H1 (cell line): ENCODE results near the gene HGFAC. TPM values are rescaled to one million over a fixed set of nuclear protein-coding genes. Genes with fewer than 3 reads are reported as not detected.

Experiments
- CTCF ChIA-PET: fragments of 300-600 bp; sonication (Branson Sonifier 250); formaldehyde crosslinking; loops from one replicate; lab custom pipeline; 2021; ENCODE audit not compliant: partially characterized antibody; lab: Charles Lee
- POLR2A ChIA-PET: fragments of 300-600 bp; sonication (Branson Sonifier 250); formaldehyde crosslinking; loops from one replicate; lab custom pipeline; 2021; ENCODE audit warnings: inconsistent platforms; ENCODE audit not compliant: partially characterized antibody; lab: Charles Lee
- DNase-seq, 2 experiments: peaks; one replicate each; pipeline versions ENCODE4 v3.0.0 to v3.0.0-alpha.2; 2010 to 2022; ENCODE audit warnings: low spot score in 2 of 2, low read depth in 1 of 2, mixed read lengths in 1 of 2
- FAIRE-seq: peaks from 2 replicates; lab custom pipeline; 2011; peaks lifted over from hg19 to GRCh38; lab: Jason Lieb, UNC
- H2AFZ ChIP-seq: 2 replicates; pipeline ENCODE4 v1.8.1; 2012; ENCODE audit warnings: low read length, inconsistent platforms
- H2AK5ac ChIP-seq: 2 replicates; pipeline ENCODE4 v1.6.1; 2013; ENCODE audit warnings: low read depth, low read length
- H2BK120ac ChIP-seq: replicated peaks from 2 replicates; pipeline ENCODE3; 2013; ENCODE audit warnings: low read depth, low read length, inconsistent platforms
- H2BK12ac ChIP-seq: 2 replicates; pipeline ENCODE4 v1.6.1; 2013; ENCODE audit warnings: low read depth, low read length
- H2BK15ac ChIP-seq: 2 replicates; pipeline ENCODE4 v1.6.1; 2013; ENCODE audit warnings: low read length
- H2BK20ac ChIP-seq: 2 replicates; pipeline ENCODE4 v1.6.1; 2013; ENCODE audit warnings: low read length
- H2BK5ac ChIP-seq: 2 replicates; pipeline ENCODE4 v1.6.1; 2013; ENCODE audit warnings: low read depth, low read length
- H3K14ac ChIP-seq: 2 replicates; pipeline ENCODE4 v1.6.1; 2013; ENCODE audit warnings: inconsistent platforms; ENCODE audit not compliant: insufficient read length
- H3K18ac ChIP-seq: 2 replicates; pipeline ENCODE4 v1.6.1; 2013; ENCODE audit warnings: low read length; ENCODE audit errors: extremely low read depth
- H3K23ac ChIP-seq: 2 replicates; pipeline ENCODE4 v1.6.1; 2013; ENCODE audit warnings: inconsistent platforms; ENCODE audit not compliant: insufficient read length
- H3K23me2 ChIP-seq: 2 replicates; pipeline ENCODE4 v1.6.1; 2013; ENCODE audit warnings: low read depth, low read length
- H3K27ac ChIP-seq: 2 replicates; pipeline ENCODE4 v1.6.1; 2011; ENCODE audit warnings: low read depth, low read length, inconsistent platforms
- H3K27me3 ChIP-seq, 4 experiments: replicated peaks in 1 of 4; 1 replicate in 1 of 4; 2 replicates in 3 of 4; pipeline versions ENCODE4 v1.6.1 to v1.8.1; 2011 to 2013; ENCODE audit warnings: low read length in 3 of 4, mild to moderate bottlenecking in 3 of 4, inconsistent platforms in 2 of 4, mixed read lengths in 2 of 4, moderate library complexity in 1 of 4; ENCODE audit not compliant: control insufficient read depth in 3 of 4, insufficient read depth in 3 of 4; ENCODE audit errors: extremely low read depth in 1 of 4
- H3K36me3 ChIP-seq, 4 experiments: 2 replicates each; pipeline versions ENCODE4 v1.6.1 to v1.8.1; 2011 to 2013; ENCODE audit warnings: mild to moderate bottlenecking in 4 of 4, low read length in 3 of 4, moderate library complexity in 2 of 4, control low read depth in 1 of 4, inconsistent platforms in 1 of 4; ENCODE audit not compliant: insufficient read depth in 4 of 4, control insufficient read depth in 2 of 4
- H3K4ac ChIP-seq: replicated peaks from 2 replicates; pipeline ENCODE3; 2013; ENCODE audit warnings: low read length, low read depth, mixed read lengths, inconsistent platforms; ENCODE audit not compliant: insufficient read length
- H3K4me1 ChIP-seq, 4 experiments: replicated peaks in 1 of 4; 1 replicate in 1 of 4; 2 replicates in 3 of 4; pipeline versions ENCODE4 v1.6.1 to v1.8.1; 2011 to 2013; ENCODE audit warnings: low read length in 3 of 4, inconsistent platforms in 2 of 4, mixed read lengths in 1 of 4; ENCODE audit not compliant: insufficient read depth in 4 of 4, control insufficient read depth in 3 of 4
- H3K4me2 ChIP-seq, 2 experiments: 2 replicates each; pipeline versions ENCODE4 v1.6.1 to v1.8.1; 2011 to 2013; ENCODE audit warnings: low read depth in 2 of 2, low read length in 2 of 2, control low read depth in 1 of 2, inconsistent platforms in 1 of 2, mild to moderate bottlenecking in 1 of 2; ENCODE audit not compliant: insufficient read depth in 1 of 2
- H3K4me3 ChIP-seq, 4 experiments: fragments of 200-600, 300-600 bp in 1 of 4; sonication (generic), shearing (Covaris generic), sonication (Bioruptor Twin) in 1 of 4; 2 replicates each; pipeline versions ENCODE4 v1.5.1 to v1.8.1; 2011 to 2016; ENCODE audit warnings: low read length in 4 of 4, low read depth in 3 of 4, control low read depth in 2 of 4, inconsistent platforms in 2 of 4, mild to moderate bottlenecking in 2 of 4, mixed read lengths in 1 of 4, moderate library complexity in 1 of 4; ENCODE audit not compliant: insufficient read depth in 2 of 4; ENCODE audit errors: extremely low read depth in 1 of 4
- H3K56ac ChIP-seq: replicated peaks from 2 replicates; pipeline ENCODE3; 2013; ENCODE audit warnings: low read depth, mild to moderate bottlenecking, mixed read lengths, low read length, inconsistent platforms; ENCODE audit not compliant: insufficient read length
- H3K79me1 ChIP-seq: 2 replicates; pipeline ENCODE4 v1.6.1; 2013; ENCODE audit warnings: low read depth, low read length, control low read depth
- H3K79me2 ChIP-seq, 2 experiments: 2 replicates each; pipeline versions ENCODE4 v1.6.1 to v1.8.1; 2012 to 2013; ENCODE audit warnings: low read length in 2 of 2, mild to moderate bottlenecking in 2 of 2, inconsistent platforms in 1 of 2; ENCODE audit not compliant: insufficient read depth in 2 of 2, control insufficient read depth in 1 of 2
- H3K9ac ChIP-seq, 4 experiments: replicated peaks in 1 of 4; 1 replicate in 1 of 4; 2 replicates in 3 of 4; pipeline versions ENCODE4 v1.6.1 to v1.8.1; 2011 to 2013; ENCODE audit warnings: low read depth in 3 of 4, low read length in 3 of 4, control low read depth in 2 of 4, mild to moderate bottlenecking in 2 of 4, moderate library complexity in 2 of 4, inconsistent platforms in 1 of 4; ENCODE audit errors: extremely low read depth in 1 of 4
- H3K9me3 ChIP-seq, 2 experiments: 2 replicates each; pipeline versions ENCODE4 v1.6.1 to v1.8.1; 2012 to 2013; ENCODE audit warnings: mild to moderate bottlenecking in 2 of 2, moderate library complexity in 2 of 2, control low read depth in 1 of 2, inconsistent platforms in 1 of 2, low read depth in 1 of 2, low read length in 1 of 2, mixed read lengths in 1 of 2; ENCODE audit not compliant: insufficient read depth in 2 of 2
- H4K20me1 ChIP-seq, 2 experiments: replicated peaks in 1 of 2; 2 replicates each; pipeline versions ENCODE3 to v1.8.1; 2011 to 2013; ENCODE audit warnings: inconsistent platforms in 2 of 2, low read length in 2 of 2, mild to moderate bottlenecking in 1 of 2; ENCODE audit not compliant: insufficient read depth in 2 of 2, control insufficient read depth in 1 of 2
- H4K5ac ChIP-seq: 2 replicates; pipeline ENCODE4 v1.6.1; 2013; ENCODE audit warnings: low read length, low read depth, mixed read lengths, inconsistent platforms; ENCODE audit not compliant: insufficient read length
- H4K8ac ChIP-seq: 2 replicates; pipeline ENCODE4 v1.8.0; 2013; ENCODE audit warnings: mild to moderate bottlenecking, moderate library complexity, low read length, inconsistent platforms; ENCODE audit not compliant: insufficient read depth; ENCODE audit errors: extremely low read depth
- H4K91ac ChIP-seq: replicated peaks from 2 replicates; pipeline ENCODE3; 2013; ENCODE audit warnings: low read length, mixed read lengths, inconsistent platforms; ENCODE audit not compliant: insufficient read length
- FOSL1 ChIP-seq: IDR thresholded peaks from 2 replicates; pipeline ENCODE4 v1.6.1; 2011; ENCODE audit warnings: mild to moderate bottlenecking, low read depth, low read length, moderate library complexity; ENCODE audit not compliant: insufficient read depth
- HDAC2 ChIP-seq, 2 experiments: fragments of 300-600 bp in 1 of 2; sonication (generic) in 1 of 2; IDR thresholded peaks; 2 replicates each; pipeline ENCODE4 v1.6.1; 2011 to 2012; ENCODE audit warnings: low read depth in 2 of 2, low read length in 2 of 2, mild to moderate bottlenecking in 2 of 2, moderate library complexity in 2 of 2, borderline replicate concordance in 1 of 2, inconsistent platforms in 1 of 2
- HDAC6 ChIP-seq: IDR thresholded peaks from one replicate; pipeline ENCODE4 v1.7.1; 2012; ENCODE audit warnings: low read depth, mild to moderate bottlenecking, inconsistent platforms, low read length, moderate library complexity
- KDM5A ChIP-seq: fragments of 200-600 bp; IDR thresholded peaks from 2 replicates; pipeline ENCODE4 v1.7.1; 2012; ENCODE audit warnings: mild to moderate bottlenecking, low read length, inconsistent platforms, mixed read lengths
- NRF1 ChIP-seq: IDR thresholded peaks from 2 replicates; pipeline ENCODE4 v1.6.1; 2011; ENCODE audit warnings: mild to moderate bottlenecking, low read depth, low read length, improper control_type of control experiment
- POLR2A ChIP-seq, 2 experiments: IDR thresholded peaks; 1 replicate in 1 of 2; 2 replicates in 1 of 2; pipeline ENCODE4 v1.6.1; 2011; ENCODE audit warnings: low read depth in 2 of 2, low read length in 2 of 2, mild to moderate bottlenecking in 2 of 2; ENCODE audit errors: control extremely low read depth in 1 of 2
- RNF2 ChIP-seq: fragments of 200-900, 300-1000 bp; sonication (generic); IDR thresholded peaks from 2 replicates; pipeline ENCODE4 v1.7.1; 2016; ENCODE audit warnings: borderline replicate concordance, low read depth, mild to moderate bottlenecking, antibody characterized with exemption, low read length; ENCODE audit not compliant: poor library complexity, severe bottlenecking; ENCODE audit errors: missing control alignments
- SIN3A ChIP-seq, 2 experiments: IDR thresholded peaks in 1 of 2; conservative IDR thresholded peaks in 1 of 2; 2 replicates each; pipeline ENCODE4 v1.6.1; 2011 to 2012; ENCODE audit warnings: low read length in 2 of 2, improper control_type of control experiment in 1 of 2, low read depth in 1 of 2, mild to moderate bottlenecking in 1 of 2
- WGBS, 2 experiments: shearing (Covaris generic) in 1 of 2; methylation state at CpG; one replicate each; pipeline versions ENCODE4 v1.1.6 to v1.1.7; 2013 to 2015; ENCODE audit warnings: low lambda C conversion rate in 2 of 2, mixed read lengths in 2 of 2, inconsistent platforms in 1 of 2, low coverage in 1 of 2, missing lambda C conversion rate in 1 of 2; ENCODE audit not compliant: insufficient replicate concordance in 2 of 2, insufficient coverage in 1 of 2, insufficient read length in 1 of 2; ENCODE audit errors: extremely low coverage in 1 of 2, missing lambda C conversion rate in 1 of 2; 5-methylcytosine and 5-hydroxymethylcytosine counted together
- polyA plus RNA-seq, 7 experiments: library from polyadenylated mRNA; depleted of rRNA in 3 of 7; stranded (reverse) in 5 of 7; unstranded in 2 of 7; fragments of >200 nt in 5 of 7; fragments of 200-250 nt in 2 of 7; gene quantifications; 1 replicate in 5 of 7; 2 replicates in 1 of 7; 4 replicates in 1 of 7; pipeline versions ENCODE4 v1.2.1 to v1.2.3, GENCODE V29; 2011 to 2013; ENCODE audit warnings: missing spikeins in 2 of 7, mixed read lengths in 2 of 7
- total RNA-seq: library from RNA; stranded (reverse); fragmentation: NEBNext Ultra II Directional; extraction: Animal tissue kit (Norgen Biotek cat#: 25700); gene quantifications from 2 replicates; pipeline ENCODE4 v1.2.1, GENCODE V29; 2021

HGFAC gene
- total and polyA plus RNA-seq, 2 of the 8 experiments (the other 6 are each of a cell fraction or from before 2014, with no cell fraction given), result 0.14 to 0.15 TPM

- no peaks in the 10 kb centered on the region; a peak in 1 of 7 replicates for H3K4me1 ChIP-seq
- POLR2A ChIA-PET, result interaction anchor here (2.5 kb wide), 1 partner anchor 10 kb away, joined by 10 read pairs; no protein-coding TSS in a partner anchor
Measured at GRCh38 chr4:3402491-3403347, 39.0 kb upstream of the HGFAC start.

More at GRCh38 chr4:3402491-3403347, 39.0 kb upstream of the HGFAC start:
- H2BK15ac ChIP-seq, result no peak overlapping the region
- H3K4me3 ChIP-seq, result no peak overlapping the region
- H2BK20ac ChIP-seq, result no peak overlapping the region
- TF ChIP-seq HDAC2 (IDR thresholded peaks at IDR 0.05; ENCODE audit: borderline replicate concordance in 1 of 2, low read depth in 2 of 2, low read length in 2 of 2) (no peak), HDAC6 (no peak), RNF2 (no peak), NRF1 (no peak), KDM5A (no peak), POLR2A (IDR thresholded peaks at IDR 0.05; ENCODE audit: control extremely low read depth in 1 of 2, low read depth in 2 of 2, low read length in 2 of 2) (no peak), FOSL1 (no peak), SIN3A (conservative IDR thresholded peaks at IDR 0.05 in 1 of 2, IDR thresholded peaks at IDR 0.05 in 1 of 2; ENCODE audit: low read depth in 1 of 2, low read length in 2 of 2) (no peak)
- TF ChIP-seq, all 59 proteins: peak for 0
- H3K23me2 ChIP-seq, result no peaks in the 10 kb centered on the region
- H3K36me3 ChIP-seq, result no peaks in the 10 kb centered on the region
- no peak overlapping the region for H2AK5ac ChIP-seq
- no peak overlapping the region for H2BK12ac ChIP-seq
- H2AFZ ChIP-seq, result no peak overlapping the region
- FAIRE-seq, result no peak
- no peak for DNase-seq
- H2BK120ac ChIP-seq, result no peak overlapping the region
- H2BK5ac ChIP-seq, result no peak overlapping the region
- no peak overlapping the region for H3K18ac ChIP-seq
- H3K79me2 ChIP-seq, result no peaks in the 10 kb centered on the region
- peaks cover 8 to 12% of the 10 kb centered on the region in 2 experiments; a peak in 2 of 4 replicates for H3K9me3 ChIP-seq
- H4K5ac ChIP-seq, result no peak overlapping the region
- H4K8ac ChIP-seq, result no peak overlapping the region
- H3K79me1 ChIP-seq, result no peaks in the 10 kb centered on the region
- no peak overlapping the region for H3K23ac ChIP-seq
- H3K27ac ChIP-seq, result no peak overlapping the region
- no peaks in the 10 kb centered on the region for H3K27me3 ChIP-seq
- no peak overlapping the region for H3K9ac ChIP-seq
- CTCF ChIA-PET, result interaction anchor here (1.1 to 1.8 kb wide), 2 partner anchors 32 to 86 kb away, joined by 3 to 4 read pairs; no protein-coding TSS in a partner anchor
- WGBS, 2 experiments, result 91% methylated on average over 15 of the region's 15 CpGs; no CpG with 5 or more reads in 1 of the 2 experiments
- H3K4me2 ChIP-seq, result no peak overlapping the region
- H3K4ac ChIP-seq, result no peak overlapping the region
- H4K91ac ChIP-seq, result no peak overlapping the region
- no peaks in the 10 kb centered on the region for H4K20me1 ChIP-seq
- no peak overlapping the region for H3K14ac ChIP-seq
- H3K56ac ChIP-seq, result no peak overlapping the region
